Liver (tissue), 3 donors: Measurements from ENCODE around the gene MAP2K7.

Source experiments
- CTCF ChIP-seq: fragments of 150-350 bp; IDR thresholded peaks from 2 replicates; pipeline ENCODE4 v1.5.1; 2017; ENCODE audit warnings: improper control_type of control experiment, low read depth, low read length; ENCODE audit not compliant: missing input control
- EGR1 ChIP-seq, 2 donors: IDR thresholded peaks; 2 replicates each; pipeline ENCODE4 v1.6.1; 2016 to 2018; ENCODE audit warnings: antibody characterized with exemption in 2 of 2, low read depth in 2 of 2
- FOXA1 ChIP-seq: IDR thresholded peaks from 2 replicates; pipeline ENCODE4 v1.6.1; 2016; ENCODE audit warnings: antibody characterized with exemption
- JUND ChIP-seq, 2 donors: IDR thresholded peaks; 2 replicates each; pipeline ENCODE4 v1.6.1; 2016; ENCODE audit warnings: antibody characterized with exemption in 2 of 2
- MAX ChIP-seq: IDR thresholded peaks from 2 replicates; pipeline ENCODE4 v1.6.1; 2016; ENCODE audit warnings: antibody characterized with exemption
- NR2F2 ChIP-seq: IDR thresholded peaks from 2 replicates; pipeline ENCODE4 v1.6.1; 2016; ENCODE audit warnings: antibody characterized with exemption
- RAD21 ChIP-seq, 2 donors: IDR thresholded peaks; 2 replicates each; pipeline ENCODE4 v1.6.1; 2016; ENCODE audit warnings: antibody characterized with exemption in 2 of 2, mild to moderate bottlenecking in 2 of 2
- REST ChIP-seq: IDR thresholded peaks from 2 replicates; pipeline ENCODE4 v1.6.1; 2016; ENCODE audit warnings: antibody characterized with exemption, mild to moderate bottlenecking
- SP1 ChIP-seq: IDR thresholded peaks from 2 replicates; pipeline ENCODE4 v1.6.1; 2018; ENCODE audit warnings: antibody characterized with exemption, mild to moderate bottlenecking
- TAF1 ChIP-seq: conservative IDR thresholded peaks from 2 replicates; pipeline ENCODE4 v1.6.1; 2016; ENCODE audit warnings: antibody characterized with exemption, mild to moderate bottlenecking
- ZBTB33 ChIP-seq: IDR thresholded peaks from 2 replicates; pipeline ENCODE4 v1.6.1; 2016; ENCODE audit warnings: antibody characterized with exemption
- donor health status: healthy.
- donor health status: healthy.

GRCh38 chr19:7858109-7858770 is 45.4 kb upstream of the MAP2K7 start:
- no peak for TF ChIP-seq CTCF
- TF ChIP-seq REST, result no peak
- TF ChIP-seq TAF1, result no peak
- TF ChIP-seq NR2F2, result no peak
- TF ChIP-seq RAD21 (IDR thresholded peaks at IDR 0.05), result no peak
- TF ChIP-seq JUND (IDR thresholded peaks at IDR 0.05), result no peak
- no peak for TF ChIP-seq SP1
- no peak for TF ChIP-seq EGR1 (IDR thresholded peaks at IDR 0.05; ENCODE audit: low read depth in 2 of 2)
- no peak for TF ChIP-seq FOXA1
- no peak for TF ChIP-seq ZBTB33
- no peak for TF ChIP-seq MAX
